Activated CD4-positive, alpha-beta T cell treated with anti-CD3 and anti-CD28 coated beads for 24 hours (primary cell): ENCODE measurements around the gene STYK1.
A peak's percentile ranks its signal among the peaks of the same experiment; 100 is the strongest.

ENCODE experiments used
- DNase-seq, 2 donors: peaks; one replicate each; pipeline ENCODE4 v3.0.0-alpha.2; 2020; ENCODE audit warnings: low read depth in 2 of 2

STYK1 gene

GRCh38 chr12:10673659-10674384 is at the start of gene STYK1:
STYK1 (minus strand) TSS chr12:10674052; CDS start chr12:10634618, 39,434 bp downstream.
- peak; percentile 50 to 55 for DNase-seq

- peak; percentile 8 to 38 for DNase-seq
Observed at GRCh38 chr12:10722905-10723746, 49.3 kb upstream of the STYK1 start, which contains the start of gene YBX3. YBX3 (minus strand) TSS chr12:10723323; CDS start chr12:10723111, 212 bp downstream.

- DNase-seq: peak; percentile 28 to 32
Observed at GRCh38 chr12:10722502-10722904, 48.7 kb upstream of the STYK1 start.

GRCh38 chr12:10721651-10722501 is 48.0 kb upstream of the STYK1 start:
- peak; percentile 13 to 15 for DNase-seq

GRCh38 chr12:10720974-10721650 is 47.3 kb upstream of the STYK1 start:
- DNase-seq: no peak

- DNase-seq: no peak
Observed at GRCh38 chr12:10719482-10719881, 45.6 kb upstream of the STYK1 start.

GRCh38 chr12:10718279-10718821 is 44.5 kb upstream of the STYK1 start:
- no peak for DNase-seq

GRCh38 chr12:10717410-10717809 is 43.6 kb upstream of the STYK1 start:
- no peak for DNase-seq

- DNase-seq: no peak
Observed at GRCh38 chr12:10716704-10717315, 43.0 kb upstream of the STYK1 start.

- DNase-seq: no peak
Observed at GRCh38 chr12:10716277-10716676, 42.4 kb upstream of the STYK1 start.

GRCh38 chr12:10715491-10715890 is 41.6 kb upstream of the STYK1 start:
- DNase-seq: no peak

GRCh38 chr12:10709808-10710207 is 36.0 kb upstream of the STYK1 start:
- DNase-seq: no peak

GRCh38 chr12:10708862-10709261 is 35.0 kb upstream of the STYK1 start:
- DNase-seq: no peak

GRCh38 chr12:10705655-10706054 is 31.8 kb upstream of the STYK1 start:
- DNase-seq: no peak

GRCh38 chr12:10701843-10702242 is 28.0 kb upstream of the STYK1 start:
- DNase-seq: no peak

- DNase-seq: peak in 1 of 2 donors; percentile 27
Observed at GRCh38 chr12:10701131-10701681, 27.4 kb upstream of the STYK1 start.

- no peak for DNase-seq
Observed at GRCh38 chr12:10700581-10700980, 26.7 kb upstream of the STYK1 start.

- DNase-seq: no peak
Observed at GRCh38 chr12:10697862-10698261, 24.0 kb upstream of the STYK1 start.

GRCh38 chr12:10697156-10697555 is 23.3 kb upstream of the STYK1 start:
- no peak for DNase-seq

- no peak for DNase-seq
Observed at GRCh38 chr12:10690906-10691305, 17.1 kb upstream of the STYK1 start.
